ENCODE measurements around the gene WBP1.
A peak's percentile ranks its signal among the peaks of the same experiment; 100 is the strongest.

- no peak for TF ChIP-seq CTCF (IDR thresholded peaks at IDR 0.05 in 8 of 11, conservative IDR thresholded peaks at IDR 0.05 in 3 of 11)
- TF ChIP-seq POLR2A (IDR thresholded peaks at IDR 0.05) = no peak
- peak in 1 of 3 donors; percentile 16 for TF ChIP-seq POLR2AphosphoS5 (IDR thresholded peaks at IDR 0.05)
Measured at GRCh38 chr2:74425523-74425922, 32.7 kb upstream of the WBP1 start.
